ENCODE results near the gene GAS2L2. TPM values are rescaled to one million over a fixed set of nuclear protein-coding genes. Genes with fewer than 3 reads are reported as not detected.
"Not testable (repeated sequence)": the region's sequence is repeated elsewhere in the genome, so short reads cannot be mapped to it uniquely, and the experiment has no call there.

Gene GAS2L2
- total RNA-seq, 1 experiment from 2014 or later = not detected

GRCh38 chr17:35765756-35766488 lies 12.9 kb upstream of the GAS2L2 start:
- H3K4me3 ChIP-seq = no peak overlapping the region
- no peak for DNase-seq (ENCODE audit: low read depth in 1 of 2, low spot score in 2 of 2)
- H3K4me1 ChIP-seq (replicated peaks) = peaks cover 30% of the 10 kb centered on the region
- no peaks in the 10 kb centered on the region; the same call in 1 of the 2 replicates for H3K9me3 ChIP-seq (replicated peaks)
- no peaks in the 10 kb centered on the region for H3K27me3 ChIP-seq (replicated peaks)
- no peak overlapping the region for H3K27ac ChIP-seq
- no peaks in the 10 kb centered on the region for H3K36me3 ChIP-seq

- DNase-seq (ENCODE audit: low read depth in 1 of 2, low spot score in 2 of 2) = peak; percentile 74 to 80
- peaks cover 30% of the 10 kb centered on the region for H3K4me1 ChIP-seq (replicated peaks)
- H3K9me3 ChIP-seq (replicated peaks) = no peaks in the 10 kb centered on the region; the same call in 1 of the 2 replicates
- no peaks in the 10 kb centered on the region for H3K27me3 ChIP-seq (replicated peaks)
- H3K27ac ChIP-seq = no peak overlapping the region
- H3K36me3 ChIP-seq = no peaks in the 10 kb centered on the region
- H3K4me3 ChIP-seq = no peak overlapping the region
Observed at GRCh38 chr17:35765086-35765710, 12.2 kb upstream of the GAS2L2 start.

DNA sequence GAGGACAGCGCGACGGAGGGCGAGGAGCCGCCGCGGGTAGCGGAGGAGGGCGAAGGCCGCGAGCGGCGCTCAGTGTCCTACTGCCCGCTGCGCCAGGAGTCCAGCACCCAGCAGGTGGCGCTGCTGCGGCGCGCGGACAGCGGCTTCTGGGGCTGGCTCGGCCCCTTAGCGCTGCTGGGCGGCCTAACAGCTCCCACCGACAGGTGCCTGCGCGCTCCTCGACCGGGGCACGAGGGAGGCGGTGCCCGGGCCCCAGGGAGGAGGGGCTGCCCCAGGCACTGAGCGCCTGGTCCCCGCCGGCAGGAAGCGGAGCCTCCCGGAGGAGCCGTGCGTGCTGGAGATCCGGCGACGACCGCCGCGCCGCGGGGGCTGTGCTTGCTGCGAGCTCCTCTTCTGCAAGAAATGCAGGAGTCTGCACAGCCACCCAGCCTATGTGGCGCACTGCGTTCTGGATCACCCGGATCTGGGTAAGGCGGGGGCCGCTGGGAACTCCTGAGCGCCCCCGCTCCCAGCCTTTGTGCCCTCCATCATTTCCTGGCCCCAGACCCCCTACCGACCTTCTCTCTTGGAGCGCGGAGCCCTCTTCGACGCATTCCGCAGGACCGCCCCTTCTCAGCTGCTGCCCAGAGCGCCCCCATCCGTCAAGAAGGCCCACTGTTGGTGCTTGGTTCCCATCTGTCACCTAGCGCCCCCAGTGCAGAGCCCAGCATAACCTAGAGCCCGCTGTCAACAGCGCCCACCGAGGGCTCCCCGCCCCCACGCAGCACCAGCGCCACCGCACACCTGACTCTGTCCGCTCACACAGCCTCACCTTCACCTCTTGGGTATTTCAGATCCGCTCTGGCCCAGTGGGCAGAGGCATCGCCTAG lies 11.3 kb upstream of the GAS2L2 start:
- Histone ChIP-seq H3K4me1 (replicated peaks) (peaks cover 30% of the 10 kb centered on the region), H3K4me3 (peak overlapping the region; percentile 29), H3K36me3 (no peaks in the 10 kb centered on the region), H3K9me3 (replicated peaks) (no peaks in the 10 kb centered on the region; the same call in 1 of the 2 replicates), H3K27ac (no peak overlapping the region), H3K27me3 (replicated peaks) (no peaks in the 10 kb centered on the region)
- peak; percentile 86 to 87 for DNase-seq (ENCODE audit: low read depth in 1 of 2, low spot score in 2 of 2)

- Histone ChIP-seq H3K36me3 (no peaks in the 10 kb centered on the region), H3K4me3 (no peak overlapping the region; the same call in 1 of the 2 replicates), H3K27ac (no peak overlapping the region), H3K27me3 (replicated peaks) (no peaks in the 10 kb centered on the region), H3K9me3 (replicated peaks) (no peaks in the 10 kb centered on the region; the same call in 1 of the 2 replicates), H3K4me1 (replicated peaks) (peaks cover 30% of the 10 kb centered on the region)
- DNase-seq (ENCODE audit: low read depth in 1 of 2, low spot score in 2 of 2) = no peak
Observed at GRCh38 chr17:35763767-35764122, 10.7 kb upstream of the GAS2L2 start.

GRCh38 chr17:35761601-35762000 lies 8.6 kb upstream of the GAS2L2 start:
- Histone ChIP-seq H3K27me3 (replicated peaks) (no peaks in the 10 kb centered on the region), H3K36me3 (no peaks in the 10 kb centered on the region), H3K27ac (no peak overlapping the region), H3K4me3 (no peak overlapping the region), H3K9me3 (replicated peaks) (no peaks in the 10 kb centered on the region; the same call in 1 of the 2 replicates), H3K4me1 (replicated peaks) (peaks cover 28% of the 10 kb centered on the region)
- no peak for DNase-seq (ENCODE audit: low read depth in 1 of 2, low spot score in 2 of 2)

DNA sequence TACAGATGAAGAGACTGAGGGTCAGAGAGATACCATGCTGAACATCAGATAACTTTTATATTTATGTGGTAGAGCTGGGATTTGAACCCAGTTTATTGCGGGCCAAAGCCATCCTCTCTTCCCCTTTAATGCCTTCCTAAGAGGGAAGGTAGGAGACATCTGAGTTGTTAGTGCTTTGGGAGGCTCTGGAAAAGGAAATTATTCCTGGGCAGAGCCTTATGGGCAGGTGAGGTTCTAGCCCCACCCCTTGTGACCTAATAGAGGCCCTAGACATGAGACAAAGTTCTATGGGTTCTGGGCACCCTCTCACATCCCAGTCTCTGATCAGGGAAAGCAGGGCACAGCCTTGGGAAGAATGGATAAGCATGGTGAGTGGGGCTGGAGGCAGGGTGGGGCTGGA lies 7.5 kb upstream of the GAS2L2 start, which contains the start of gene C17orf50:
C17orf50 (plus strand) TSS at position 301 of the 400 bp plus-strand sequence; CDS start at position 356, 55 bp downstream.
- Histone ChIP-seq H3K27ac (no peak within 1 kb of the TSS), H3K4me3 (no peak within 1 kb of the TSS), H3K36me3 (no peaks in the 10 kb centered on the region), H3K27me3 (replicated peaks) (no peaks in the 10 kb centered on the region), H3K9me3 (replicated peaks) (no peaks in the 10 kb centered on the region; the same call in 1 of the 2 replicates), H3K4me1 (replicated peaks) (peaks cover 18% of the 10 kb centered on the region)
- DNase-seq (ENCODE audit: low read depth in 1 of 2, low spot score in 2 of 2) = no peak

GRCh38 chr17:35757243-35757642 lies 4.2 kb upstream of the GAS2L2 start:
- Histone ChIP-seq H3K4me1 (replicated peaks) (no peaks in the 10 kb centered on the region), H3K27ac (no peak overlapping the region), H3K36me3 (no peaks in the 10 kb centered on the region), H3K4me3 (no peak overlapping the region), H3K9me3 (replicated peaks) (no peaks in the 10 kb centered on the region), H3K27me3 (replicated peaks) (no peaks in the 10 kb centered on the region)
- no peak for DNase-seq (ENCODE audit: low read depth in 1 of 2, low spot score in 2 of 2)

GRCh38 chr17:35752471-35752870 lies 568 bp downstream of the GAS2L2 start:
- no peak overlapping the region for H3K4me3 ChIP-seq
- H3K9me3 ChIP-seq (replicated peaks) = no peaks in the 10 kb centered on the region
- no peak overlapping the region for H3K27ac ChIP-seq
- H3K36me3 ChIP-seq = no peaks in the 10 kb centered on the region
- no peaks in the 10 kb centered on the region; the same call in 1 of the 2 replicates for H3K4me1 ChIP-seq (replicated peaks)
- peaks cover 26% of the 10 kb centered on the region for H3K27me3 ChIP-seq (replicated peaks)
- no peak for DNase-seq (ENCODE audit: low read depth in 1 of 2, low spot score in 2 of 2)

DNA sequence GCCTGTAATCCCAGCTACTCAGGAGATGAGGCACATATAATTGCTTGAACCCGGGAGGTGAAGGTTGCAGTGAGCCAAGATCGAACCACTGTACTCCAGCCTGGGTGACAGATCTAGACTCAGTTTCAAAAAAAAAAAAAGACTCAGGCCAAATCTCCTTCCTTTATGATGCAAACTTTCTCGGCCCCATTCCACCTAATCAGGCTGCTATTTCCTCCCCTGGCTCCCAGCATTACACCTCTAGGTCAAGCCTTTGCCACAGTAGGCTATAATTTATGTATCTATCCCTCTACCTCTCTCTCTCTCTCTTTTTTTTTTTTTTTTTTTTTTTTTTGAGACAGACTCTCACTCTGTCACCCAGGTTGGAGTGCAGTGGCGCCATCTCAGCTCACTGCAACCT lies 1.5 kb downstream of the GAS2L2 start:
- H3K4me1 ChIP-seq (replicated peaks) = not testable (repeated sequence)

DNA sequence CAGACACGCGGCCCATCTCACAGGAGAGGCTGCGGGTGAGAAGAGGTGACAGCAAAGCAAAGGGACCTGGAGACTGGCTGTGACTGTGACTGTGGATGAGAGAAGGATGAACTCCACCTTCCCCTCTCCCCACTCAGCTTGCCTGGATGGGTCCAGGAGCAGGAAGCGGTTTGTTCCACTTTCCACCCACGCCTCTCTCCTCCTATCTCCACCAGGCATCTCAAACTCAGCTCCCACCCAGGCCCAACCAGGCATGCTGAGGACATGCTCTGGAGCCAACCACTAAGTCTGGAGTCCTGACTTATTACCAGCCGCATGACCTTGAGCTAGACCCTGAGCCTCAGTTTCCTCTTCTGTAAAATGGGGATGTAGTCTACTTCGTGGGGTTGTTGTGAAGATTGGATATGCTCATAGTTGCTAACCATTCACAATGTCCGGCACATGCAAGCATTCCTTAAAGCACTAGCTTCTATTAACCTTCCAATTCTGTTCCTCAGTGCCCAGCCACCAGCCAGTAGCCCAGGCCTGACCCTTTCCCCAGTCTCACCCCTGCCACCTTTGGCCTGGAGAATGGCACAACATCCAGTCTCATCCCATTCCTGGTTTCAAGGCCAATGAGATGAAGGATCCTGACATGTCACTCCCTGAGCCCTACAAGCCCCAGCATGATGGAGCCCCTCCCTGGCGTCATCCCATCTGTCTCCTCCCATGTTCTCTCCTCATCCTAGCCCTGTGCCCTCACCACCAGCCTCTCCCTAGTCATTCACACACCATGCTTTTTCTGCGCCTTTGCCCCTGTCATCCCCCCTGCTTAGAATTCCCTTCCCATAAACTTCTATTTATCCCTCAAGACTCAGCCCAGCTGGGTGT lies 2.3 kb downstream of the GAS2L2 start:
- no peaks in the 10 kb centered on the region; the same call in 1 of the 2 replicates for H3K4me1 ChIP-seq (replicated peaks)
- no peaks in the 10 kb centered on the region for H3K36me3 ChIP-seq
- H3K9me3 ChIP-seq (replicated peaks) = no peaks in the 10 kb centered on the region
- H3K27ac ChIP-seq = no peak overlapping the region
- no peak overlapping the region for H3K4me3 ChIP-seq
- DNase-seq (ENCODE audit: low read depth in 1 of 2, low spot score in 2 of 2) = no peak
- H3K27me3 ChIP-seq (replicated peaks) = peaks cover 26% of the 10 kb centered on the region

More for the DNA sequence above, 1.5 kb downstream of the GAS2L2 start:
- H3K27ac ChIP-seq; H3K9me3 ChIP-seq (replicated peaks); H3K36me3 ChIP-seq; H3K4me3 ChIP-seq; DNase-seq (ENCODE audit: low read depth in 1 of 2, low spot score in 2 of 2): not testable (repeated sequence)
- H3K27me3 ChIP-seq (replicated peaks) = peaks cover 26% of the 10 kb centered on the region

DNA sequence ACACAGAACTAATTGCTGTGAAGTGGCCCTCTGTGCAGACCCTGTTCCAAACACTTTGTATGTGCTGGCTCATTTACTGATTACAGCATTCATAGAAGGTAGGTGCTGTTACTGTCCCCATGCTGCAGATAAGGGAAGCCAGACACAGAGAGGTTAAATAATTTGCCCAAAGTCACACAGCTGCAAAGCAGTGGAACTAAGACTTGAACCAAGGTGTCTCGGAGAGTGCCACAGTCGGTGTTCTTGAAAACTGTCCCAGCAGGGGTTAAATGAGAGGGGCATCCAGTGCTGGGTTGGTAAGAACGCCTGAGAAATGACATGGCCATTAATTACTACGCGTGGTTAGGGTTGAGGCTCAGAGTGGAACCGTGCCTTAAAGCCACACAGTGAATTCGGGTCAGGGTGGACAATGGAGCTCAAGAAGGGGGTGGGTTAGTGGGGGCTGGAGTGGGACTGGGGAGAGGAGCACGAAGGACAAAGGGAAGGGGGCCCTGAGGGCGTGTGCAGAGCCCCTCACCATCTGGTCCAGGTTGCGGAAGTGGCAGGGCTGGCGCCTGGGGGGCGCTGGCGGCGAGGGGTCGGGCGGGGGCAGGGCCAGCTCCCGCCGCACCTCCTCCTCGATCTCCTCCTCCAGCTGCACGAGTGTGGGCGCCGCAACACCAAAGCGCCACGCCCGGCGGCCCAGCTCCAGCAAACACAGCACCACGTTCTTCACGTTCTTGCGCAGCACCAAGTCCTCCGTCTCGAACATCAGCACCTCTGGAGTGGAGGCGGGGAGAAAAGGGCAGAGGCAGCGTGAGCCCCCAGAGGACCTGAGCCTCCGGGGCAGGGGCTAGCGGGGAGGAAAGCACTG lies 3.3 kb downstream of the GAS2L2 start:
- no peak for DNase-seq (ENCODE audit: low read depth in 1 of 2, low spot score in 2 of 2)
- Histone ChIP-seq H3K9me3 (replicated peaks) (no peaks in the 10 kb centered on the region), H3K4me3 (no peak overlapping the region), H3K4me1 (replicated peaks) (no peaks in the 10 kb centered on the region; the same call in 1 of the 2 replicates), H3K27me3 (replicated peaks) (peaks cover 26% of the 10 kb centered on the region), H3K27ac (no peak overlapping the region), H3K36me3 (no peaks in the 10 kb centered on the region)

- H3K27me3 ChIP-seq (replicated peaks) = peaks cover 26% of the 10 kb centered on the region
- H3K27ac ChIP-seq = no peak overlapping the region
- H3K4me3 ChIP-seq = no peak overlapping the region
- H3K4me1 ChIP-seq (replicated peaks) = no peaks in the 10 kb centered on the region; the same call in 1 of the 2 replicates
- DNase-seq (ENCODE audit: low read depth in 1 of 2, low spot score in 2 of 2) = no peak
- no peaks in the 10 kb centered on the region for H3K9me3 ChIP-seq (replicated peaks)
- H3K36me3 ChIP-seq = no peaks in the 10 kb centered on the region
Observed at GRCh38 chr17:35748979-35749378, 4.1 kb downstream of the GAS2L2 start.

All from SJSA1 (cell line).